DND-41 (cell line): Measurements from ENCODE around the gene OTUB1.

Source experiments
- ATAC-seq: fragments of 200-7000 bp; cut with Tn5 transposase; 3 replicates; pipeline ENCODE4 v1.9.1; 2021; ENCODE audit warnings: low read depth; ENCODE audit not compliant: insufficient read depth
- DNase-seq: peaks from one replicate; pipeline ENCODE4 v3.0.0-alpha.2; 2020
- H2AFZ ChIP-seq: 2 replicates; pipeline ENCODE4 v1.6.0; 2012; ENCODE audit warnings: low read depth, low read length
- H3K27ac ChIP-seq: 2 replicates; pipeline ENCODE4 v1.5.1; 2012; ENCODE audit warnings: low read length, inconsistent platforms
- H3K27me3 ChIP-seq: fragments of 200-600 bp; sonication (generic); 2 replicates; pipeline ENCODE4 v1.6.0; 2012; ENCODE audit warnings: low read length, mild to moderate bottlenecking, inconsistent platforms; ENCODE audit not compliant: insufficient read depth, poor library complexity
- H3K36me3 ChIP-seq: 2 replicates; pipeline ENCODE4 v1.5.1; 2012; ENCODE audit warnings: low read length, inconsistent platforms; ENCODE audit not compliant: insufficient read depth
- H3K4me1 ChIP-seq: 2 replicates; pipeline ENCODE4 v1.5.1; 2012; ENCODE audit warnings: mild to moderate bottlenecking, low read length; ENCODE audit not compliant: insufficient read depth
- H3K4me2 ChIP-seq: 2 replicates; pipeline ENCODE4 v1.6.0; 2012; ENCODE audit warnings: mild to moderate bottlenecking, moderate library complexity, low read length, inconsistent platforms; ENCODE audit not compliant: insufficient read depth
- H3K4me3 ChIP-seq, 2 experiments: fragments of 200-600 bp in 1 of 2; shearing (Covaris generic) in 1 of 2; 2 replicates each; pipeline ENCODE4 v1.5.1; 2012 to 2016; ENCODE audit warnings: inconsistent platforms in 2 of 2, low read length in 2 of 2, mild to moderate bottlenecking in 2 of 2, low read depth in 1 of 2, moderate library complexity in 1 of 2
- H3K79me2 ChIP-seq: 2 replicates; pipeline ENCODE4 v1.6.0; 2012; ENCODE audit warnings: low read length, inconsistent platforms; ENCODE audit not compliant: insufficient read depth
- H3K9ac ChIP-seq: 2 replicates; pipeline ENCODE4 v1.6.0; 2012; ENCODE audit warnings: low read depth, mild to moderate bottlenecking, inconsistent platforms, low read length, moderate library complexity
- H3K9me3 ChIP-seq: 2 replicates; pipeline ENCODE4 v1.5.1; 2012; ENCODE audit warnings: low read length, moderate library complexity, mild to moderate bottlenecking, inconsistent platforms; ENCODE audit not compliant: insufficient read depth, severe bottlenecking
- H4K20me1 ChIP-seq: 2 replicates; pipeline ENCODE4 v1.6.0; 2012; ENCODE audit warnings: low read length; ENCODE audit not compliant: insufficient read depth
- CTCF ChIP-seq: IDR thresholded peaks from 2 replicates; pipeline ENCODE4 v1.5.1; 2012; ENCODE audit warnings: borderline replicate concordance, low read length, moderate library complexity, mild to moderate bottlenecking; ENCODE audit not compliant: poor library complexity, severe bottlenecking; ENCODE audit errors: extremely low read depth
- EZH2 ChIP-seq: IDR thresholded peaks from 3 replicates; pipeline ENCODE4 v1.6.1; 2012; ENCODE audit warnings: borderline replicate concordance, low read depth, mild to moderate bottlenecking, moderate library complexity, low read length, inconsistent platforms; ENCODE audit not compliant: severe bottlenecking

Gene OTUB1

GRCh38 chr11:64009710-64010109 lies 23.5 kb downstream of the OTUB1 start:
- Histone ChIP-seq H3K36me3 (peaks cover 6% of the 10 kb centered on the region), H3K9me3 (peaks cover 3% of the 10 kb centered on the region), H3K4me3 (no peak overlapping the region), H3K4me2 (no peak overlapping the region), H3K79me2 (no peaks in the 10 kb centered on the region), H4K20me1 (peaks cover 13% of the 10 kb centered on the region), H3K9ac (no peak overlapping the region), H3K4me1 (no peaks in the 10 kb centered on the region), H3K27me3 (no peaks in the 10 kb centered on the region), H3K27ac (no peak overlapping the region), H2AFZ (no peak overlapping the region)
- TF ChIP-seq EZH2 (no peak), CTCF (no peak)
- ATAC-seq (no peak), DNase-seq (no peak)

GRCh38 chr11:64010783-64011182 lies 24.5 kb downstream of the OTUB1 start:
- Histone ChIP-seq H4K20me1 (peaks cover 7% of the 10 kb centered on the region), H3K4me1 (no peaks in the 10 kb centered on the region), H3K4me3 (no peak overlapping the region), H3K9ac (no peak overlapping the region), H3K27ac (no peak overlapping the region), H2AFZ (no peak overlapping the region), H3K79me2 (no peaks in the 10 kb centered on the region), H3K4me2 (no peak overlapping the region), H3K27me3 (no peaks in the 10 kb centered on the region), H3K36me3 (peaks cover 4% of the 10 kb centered on the region), H3K9me3 (peaks cover 3% of the 10 kb centered on the region)
- DNase-seq (no peak), ATAC-seq (no peak)
- TF ChIP-seq CTCF: no peak
- TF ChIP-seq EZH2: no peak

GRCh38 chr11:64011371-64011770 lies 25.1 kb downstream of the OTUB1 start:
- ATAC-seq: no peak
- Histone ChIP-seq H2AFZ (no peak overlapping the region), H3K79me2 (no peaks in the 10 kb centered on the region), H4K20me1 (peaks cover 8% of the 10 kb centered on the region; the same call in 1 of the 2 replicates), H3K4me1 (no peaks in the 10 kb centered on the region), H3K27me3 (no peaks in the 10 kb centered on the region), H3K9ac (no peak overlapping the region), H3K4me3 (no peak overlapping the region), H3K4me2 (no peak overlapping the region), H3K36me3 (peaks cover 4% of the 10 kb centered on the region; the same call in 1 of the 2 replicates), H3K9me3 (peaks cover 3% of the 10 kb centered on the region), H3K27ac (no peak overlapping the region)
- TF ChIP-seq CTCF: no peak
- no peak for TF ChIP-seq EZH2
- DNase-seq: no peak
